H9 (cell line): Measurements from ENCODE around the gene CEP63. TPM values are rescaled to one million over a fixed set of nuclear protein-coding genes. Genes with fewer than 3 reads are reported as not detected.

Experiments
- DNase-seq: peaks from one replicate; pipeline ENCODE4 v3.0.0-alpha.2; 2017
- H2AFZ ChIP-seq: one replicate; pipeline ENCODE4 v1.6.1; 2013; ENCODE audit warnings: mild to moderate bottlenecking, low read length, control low read depth, moderate library complexity
- H2AK5ac ChIP-seq: 2 replicates; pipeline ENCODE4 v1.6.1; 2013; ENCODE audit warnings: low read length, control low read depth, mixed read lengths; ENCODE audit not compliant: insufficient read length
- H2BK120ac ChIP-seq: one replicate; pipeline ENCODE4 v1.6.1; 2013; ENCODE audit warnings: low read depth, mild to moderate bottlenecking, low read length, control low read depth, inconsistent platforms; ENCODE audit not compliant: poor library complexity, severe bottlenecking
- H2BK12ac ChIP-seq: 2 replicates; pipeline ENCODE4 v1.6.1; 2013; ENCODE audit warnings: low read length, control low read depth, mixed read lengths, low read depth; ENCODE audit not compliant: insufficient read length
- H2BK15ac ChIP-seq: 2 replicates; pipeline ENCODE4 v1.6.1; 2013; ENCODE audit warnings: low read depth, low read length, control low read depth
- H2BK20ac ChIP-seq: one replicate; pipeline ENCODE4 v1.6.1; 2013; ENCODE audit warnings: low read depth, mild to moderate bottlenecking, low read length, control low read depth, inconsistent platforms; ENCODE audit not compliant: poor library complexity, severe bottlenecking
- H2BK5ac ChIP-seq: 2 replicates; pipeline ENCODE4 v1.6.1; 2013; ENCODE audit warnings: low read length, control low read depth, mixed read lengths; ENCODE audit not compliant: insufficient read length
- H3K14ac ChIP-seq: 2 replicates; pipeline ENCODE4 v1.6.1; 2013; ENCODE audit warnings: low read length, control low read depth; ENCODE audit not compliant: insufficient read depth
- H3K18ac ChIP-seq: 2 replicates; pipeline ENCODE4 v1.6.1; 2013; ENCODE audit warnings: low read depth, mild to moderate bottlenecking, mixed read lengths, low read length, control low read depth; ENCODE audit not compliant: insufficient read length
- H3K23ac ChIP-seq: 2 replicates; pipeline ENCODE4 v1.6.1; 2013; ENCODE audit warnings: low read length, control low read depth, mixed read lengths, low read depth; ENCODE audit not compliant: insufficient read length
- H3K23me2 ChIP-seq: 2 replicates; pipeline ENCODE4 v1.6.1; 2013; ENCODE audit warnings: low read depth, mild to moderate bottlenecking, mixed read lengths, low read length, control low read depth; ENCODE audit not compliant: insufficient read length, poor library complexity, severe bottlenecking
- H3K27ac ChIP-seq: 2 replicates; pipeline ENCODE4 v1.5.1; 2013; ENCODE audit warnings: low read length, control low read depth, mixed read lengths, low read depth; ENCODE audit not compliant: insufficient read length
- H3K27me3 ChIP-seq: 2 replicates; pipeline ENCODE4 v1.6.1; 2013; ENCODE audit warnings: low read length, control low read depth, inconsistent platforms; ENCODE audit not compliant: insufficient read depth
- H3K4ac ChIP-seq: 2 replicates; pipeline ENCODE4 v1.6.1; 2013; ENCODE audit warnings: low read depth, mild to moderate bottlenecking, control low read depth, inconsistent platforms, low read length, moderate library complexity
- H3K4me1 ChIP-seq: 2 replicates; pipeline ENCODE4 v1.6.1; 2013; ENCODE audit warnings: low read length, control low read depth, inconsistent platforms; ENCODE audit not compliant: insufficient read depth
- H3K4me2 ChIP-seq: 2 replicates; pipeline ENCODE4 v1.6.1; 2013; ENCODE audit warnings: low read length, control low read depth, mixed read lengths; ENCODE audit not compliant: insufficient read length, insufficient read depth
- H3K56ac ChIP-seq: 2 replicates; pipeline ENCODE4 v1.6.1; 2013; ENCODE audit warnings: low read depth, mild to moderate bottlenecking, mixed read lengths, low read length, control low read depth; ENCODE audit not compliant: insufficient read length
- H3K79me1 ChIP-seq: 2 replicates; pipeline ENCODE4 v1.6.1; 2013; ENCODE audit warnings: low read depth, mild to moderate bottlenecking, moderate library complexity, low read length, control low read depth, inconsistent platforms; ENCODE audit not compliant: insufficient read depth, poor library complexity, severe bottlenecking
- H3K79me2 ChIP-seq: 2 replicates; pipeline ENCODE4 v1.6.1; 2013; ENCODE audit warnings: low read length, control low read depth, inconsistent platforms; ENCODE audit not compliant: insufficient read depth
- H3K9ac ChIP-seq: 2 replicates; pipeline ENCODE4 v1.6.1; 2013; ENCODE audit warnings: low read length, control low read depth, mixed read lengths; ENCODE audit not compliant: insufficient read length; ENCODE audit errors: extremely low read depth
- H3K9me3 ChIP-seq: one replicate; pipeline ENCODE4 v1.6.1; 2013; ENCODE audit warnings: low read depth, low read length, inconsistent platforms; ENCODE audit not compliant: control insufficient read depth
- H3T11ph ChIP-seq: one replicate; pipeline ENCODE4 v1.6.1; 2013; ENCODE audit warnings: mild to moderate bottlenecking, low read length, control low read depth, inconsistent platforms
- H4K20me1 ChIP-seq: one replicate; pipeline ENCODE4 v1.6.1; 2013; ENCODE audit not compliant: control insufficient read depth, insufficient read length, insufficient read depth
- H4K5ac ChIP-seq: 2 replicates; pipeline ENCODE4 v1.6.1; 2013; ENCODE audit warnings: low read depth, mild to moderate bottlenecking, mixed read lengths, low read length, control low read depth; ENCODE audit not compliant: insufficient read length
- H4K8ac ChIP-seq: replicated peaks from 2 replicates; pipeline ENCODE4 v1.6.1; 2013; ENCODE audit warnings: low read length, control low read depth, mixed read lengths, low read depth; ENCODE audit not compliant: insufficient read length
- H4K91ac ChIP-seq: 2 replicates; pipeline ENCODE4 v1.6.1; 2013; ENCODE audit warnings: low read depth, mild to moderate bottlenecking, moderate library complexity, mixed read lengths, low read length, control low read depth; ENCODE audit not compliant: insufficient read length
- H3K27ac Mint-ChIP-seq, 3 experiments: 2 replicates in 2 of 3; 3 replicates in 1 of 3; pipeline ENCODE4 v1.8.0; 2020 to 2021; ENCODE audit warnings: mixed read lengths in 3 of 3, mild to moderate bottlenecking in 1 of 3, moderate library complexity in 1 of 3
- H3K27me3 Mint-ChIP-seq: 2 replicates; pipeline ENCODE4 v1.8.0; 2021; ENCODE audit warnings: low read depth, mild to moderate bottlenecking, moderate library complexity, mixed read lengths
- H3K36me3 Mint-ChIP-seq, 3 experiments: 2 replicates in 2 of 3; 3 replicates in 1 of 3; pipeline ENCODE4 v1.8.0; 2020 to 2021; ENCODE audit warnings: low read depth in 3 of 3, mixed read lengths in 3 of 3; ENCODE audit not compliant: insufficient read depth in 1 of 3
- H3K4me1 Mint-ChIP-seq, 2 experiments: 2 replicates each; pipeline ENCODE4 v1.8.0; 2020; ENCODE audit warnings: mixed read lengths in 2 of 2
- H3K4me3 Mint-ChIP-seq, 2 experiments: 2 replicates in 1 of 2; 3 replicates in 1 of 2; pipeline ENCODE4 v1.8.0; 2020 to 2021; ENCODE audit warnings: mild to moderate bottlenecking in 2 of 2, mixed read lengths in 2 of 2, moderate library complexity in 1 of 2
- H3K9me3 Mint-ChIP-seq, 2 experiments: 2 replicates in 1 of 2; 3 replicates in 1 of 2; pipeline ENCODE4 v1.8.0; 2020; ENCODE audit warnings: mild to moderate bottlenecking in 2 of 2, mixed read lengths in 2 of 2, moderate library complexity in 1 of 2
- WGBS: extraction: QIAGEN DNeasy Blood & Tissue Kit; methylation state at CpG from one replicate; pipeline ENCODE4 v1.1.7; 2013; ENCODE audit warnings: missing lambda C conversion rate, low lambda C conversion rate, mixed read lengths; ENCODE audit not compliant: insufficient read length; ENCODE audit errors: extremely low coverage; 5-methylcytosine and 5-hydroxymethylcytosine counted together
- total RNA-seq: library from RNA; stranded (reverse); gene quantifications from 2 replicates; pipeline ENCODE4 v1.2.1, GENCODE V29; 2021
- TF ChIP-seq, protein P1 (sequence below): fragments of 200-600 bp; sonication (generic); conservative IDR thresholded peaks from 3 replicates; pipeline ENCODE4 v1.8.0; 2021; ENCODE audit warnings: antibody characterized with exemption, mild to moderate bottlenecking

The CEP63 gene
- total RNA-seq, 1 experiment from 2014 or later: 16.2 TPM

DNA sequence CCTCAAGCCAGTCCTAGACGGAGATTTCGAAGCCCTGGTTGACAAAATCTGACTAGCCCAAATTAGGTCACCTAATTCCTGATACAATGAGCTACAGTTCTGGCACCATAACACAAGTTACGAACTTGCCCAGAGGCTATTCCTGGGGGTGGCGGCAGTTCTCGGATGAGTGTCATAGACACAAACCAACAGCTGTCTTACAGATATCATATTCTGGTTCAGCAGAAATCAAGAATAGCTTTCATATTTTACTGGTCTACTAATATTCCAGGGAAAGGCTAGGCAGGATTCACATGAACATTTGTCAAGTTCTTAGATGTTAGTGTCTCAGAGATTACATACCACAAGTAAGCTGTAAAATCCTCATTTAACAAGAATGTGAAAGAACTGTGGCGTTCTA lies 8.9 kb upstream of the CEP63 start:
- Histone ChIP-seq H4K5ac (no peak overlapping the region), H3K9me3 (no peaks in the 10 kb centered on the region), H3K27me3 (no peaks in the 10 kb centered on the region), H4K91ac (no peak overlapping the region), H2BK15ac (no peak overlapping the region), H3K4me1 (no peaks in the 10 kb centered on the region), H3K27ac (no peak overlapping the region), H4K20me1 (no peaks in the 10 kb centered on the region), H3K79me1 (no peaks in the 10 kb centered on the region), H3T11ph (no peak overlapping the region), H2BK5ac (no peak overlapping the region), H3K9ac (no peak overlapping the region), H2BK20ac (no peak overlapping the region), H3K14ac (no peak overlapping the region), H2AFZ (no peak overlapping the region), H3K79me2 (no peaks in the 10 kb centered on the region), H2AK5ac (no peak overlapping the region), H4K8ac (no peak overlapping the region), H3K23ac (no peak overlapping the region), H2BK12ac (no peak overlapping the region), H3K4me2 (no peak overlapping the region), H3K4ac (no peak overlapping the region), H3K23me2 (no peaks in the 10 kb centered on the region), H2BK120ac (no peak overlapping the region), H3K18ac (no peak overlapping the region), H3K56ac (no peak overlapping the region)
- Mint-ChIP-seq H3K27ac (no peak overlapping the region; a peak in 1 of 7 replicates), H3K27me3 (no peaks in the 10 kb centered on the region), H3K4me1 (0 out of 4 replicates have a peak, but pooled peaks cover 0 to 2% of the 10 kb centered on the region in 2 experiments), H3K36me3 (peaks cover 10 to 49% (median 39%) of the 10 kb centered on the region in 3 experiments; a peak in 6 of 7 replicates), H3K9me3 (no peaks in the 10 kb centered on the region), H3K4me3 (no peak overlapping the region)
- TF ChIP-seq, protein P1, sequence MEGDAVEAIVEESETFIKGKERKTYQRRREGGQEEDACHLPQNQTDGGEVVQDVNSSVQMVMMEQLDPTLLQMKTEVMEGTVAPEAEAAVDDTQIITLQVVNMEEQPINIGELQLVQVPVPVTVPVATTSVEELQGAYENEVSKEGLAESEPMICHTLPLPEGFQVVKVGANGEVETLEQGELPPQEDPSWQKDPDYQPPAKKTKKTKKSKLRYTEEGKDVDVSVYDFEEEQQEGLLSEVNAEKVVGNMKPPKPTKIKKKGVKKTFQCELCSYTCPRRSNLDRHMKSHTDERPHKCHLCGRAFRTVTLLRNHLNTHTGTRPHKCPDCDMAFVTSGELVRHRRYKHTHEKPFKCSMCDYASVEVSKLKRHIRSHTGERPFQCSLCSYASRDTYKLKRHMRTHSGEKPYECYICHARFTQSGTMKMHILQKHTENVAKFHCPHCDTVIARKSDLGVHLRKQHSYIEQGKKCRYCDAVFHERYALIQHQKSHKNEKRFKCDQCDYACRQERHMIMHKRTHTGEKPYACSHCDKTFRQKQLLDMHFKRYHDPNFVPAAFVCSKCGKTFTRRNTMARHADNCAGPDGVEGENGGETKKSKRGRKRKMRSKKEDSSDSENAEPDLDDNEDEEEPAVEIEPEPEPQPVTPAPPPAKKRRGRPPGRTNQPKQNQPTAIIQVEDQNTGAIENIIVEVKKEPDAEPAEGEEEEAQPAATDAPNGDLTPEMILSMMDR: no peak
- no peak for DNase-seq
- WGBS: no CpG with 5 or more reads among the region's 6 CpGs
